HG03378 (cell line): ENCODE results near the gene PROSER2.

ENCODE experiments used
- ATAC-seq: cut with Tn5 transposase; IDR thresholded peaks from one replicate; pipeline ENCODE4 v1.9.1; 2021; ENCODE audit warnings: mild to moderate bottlenecking, moderate library complexity; ENCODE audit not compliant: unreplicated experiment

Gene PROSER2

GRCh38 chr10:11799736-11800080 lies 23.4 kb upstream of the PROSER2 start:
- ATAC-seq, result no peak

DNA sequence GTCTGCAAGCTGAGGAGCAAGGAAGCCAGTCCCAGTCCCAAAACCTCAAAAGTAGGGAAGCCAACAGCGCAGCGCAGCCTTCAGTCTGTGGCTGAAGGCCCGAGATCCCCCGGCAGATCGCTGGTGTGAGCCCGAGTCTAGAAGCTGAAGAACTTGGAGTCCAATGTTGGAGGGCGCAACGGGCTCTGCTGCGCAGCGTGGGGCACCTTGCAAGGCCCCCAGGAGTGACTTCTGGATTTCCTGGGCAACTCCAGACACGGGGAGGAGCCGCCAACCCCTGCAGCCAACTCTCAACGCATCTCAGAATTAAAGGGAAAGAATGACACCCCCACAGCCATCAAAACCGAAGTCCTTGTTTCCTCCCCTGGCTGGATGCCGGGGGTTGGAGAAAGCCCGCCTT lies 18.8 kb upstream of the PROSER2 start:
- no peak for ATAC-seq

GRCh38 chr10:11805792-11806191 lies 17.4 kb upstream of the PROSER2 start:
- ATAC-seq, result no peak

DNA sequence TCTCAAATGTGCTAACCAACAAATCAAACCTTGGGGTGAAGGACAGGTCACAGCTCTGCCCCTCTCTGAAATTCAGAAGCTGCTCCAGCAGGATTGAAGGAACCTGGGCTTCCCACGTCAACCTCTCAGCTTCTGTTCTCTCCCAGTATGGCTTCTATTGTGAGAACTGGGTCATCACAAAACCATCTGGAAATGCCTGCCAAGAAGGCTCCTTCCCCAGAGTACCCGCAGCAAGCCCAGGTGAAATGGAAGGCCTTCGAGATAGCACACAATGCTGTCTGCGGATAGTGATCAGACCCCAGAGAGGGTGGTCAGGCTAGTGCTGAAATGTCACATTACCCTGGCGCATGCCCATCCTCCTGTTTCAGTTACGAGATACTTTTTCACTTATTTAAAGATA lies 16.4 kb upstream of the PROSER2 start:
- ATAC-seq, result no peak

GRCh38 chr10:11808808-11809207 lies 14.3 kb upstream of the PROSER2 start:
- no peak for ATAC-seq

DNA sequence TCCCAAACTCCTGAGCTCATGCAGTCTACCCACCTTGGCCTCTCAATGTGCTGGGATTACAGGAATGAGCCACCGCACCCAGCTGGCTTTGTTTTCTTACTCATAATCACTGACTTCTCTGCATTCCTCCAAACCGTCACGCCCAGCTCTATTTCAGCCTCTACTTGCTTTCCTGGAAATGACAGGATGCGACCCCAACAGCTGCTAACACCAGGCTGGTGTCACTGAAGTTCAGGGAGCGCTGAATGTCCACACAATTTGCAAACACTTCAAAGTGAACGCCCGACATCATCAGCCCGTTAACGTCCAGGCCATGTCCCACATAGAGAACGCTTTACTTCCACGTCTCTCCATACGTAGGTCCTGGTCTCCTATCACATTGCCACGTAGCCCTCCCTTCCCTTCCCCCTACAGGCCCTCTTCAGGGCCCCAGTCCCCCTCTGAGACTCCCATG lies 12.8 kb upstream of the PROSER2 start:
- ATAC-seq, result no peak

GRCh38 chr10:11810973-11811372 lies 12.2 kb upstream of the PROSER2 start:
- ATAC-seq, result no peak

DNA sequence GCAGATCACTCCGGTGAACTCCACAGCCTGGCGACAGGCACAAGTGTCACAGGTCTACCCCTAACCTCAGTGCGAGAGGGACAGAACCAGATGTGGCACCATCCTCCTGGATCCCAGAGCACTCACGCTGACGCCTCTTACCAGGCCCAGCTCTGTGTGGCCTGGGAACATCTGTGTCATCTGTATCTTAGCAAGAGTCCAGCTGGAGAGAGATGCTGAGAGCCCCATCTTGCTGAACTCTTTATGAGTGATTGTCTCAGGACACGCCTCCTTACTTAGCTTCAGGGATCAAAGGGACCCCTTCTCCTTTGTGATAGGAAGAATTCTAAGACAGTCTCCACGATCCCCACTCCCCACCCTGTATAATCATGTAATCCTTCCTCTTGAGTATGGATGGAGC lies 10.0 kb upstream of the PROSER2 start:
- no peak for ATAC-seq

GRCh38 chr10:11813855-11814567 lies 9.1 kb upstream of the PROSER2 start:
- no peak for ATAC-seq

- no peak for ATAC-seq
These were observed 4.1 kb upstream of the PROSER2 start for GRCh38 chr10:11819027-11819426.

DNA sequence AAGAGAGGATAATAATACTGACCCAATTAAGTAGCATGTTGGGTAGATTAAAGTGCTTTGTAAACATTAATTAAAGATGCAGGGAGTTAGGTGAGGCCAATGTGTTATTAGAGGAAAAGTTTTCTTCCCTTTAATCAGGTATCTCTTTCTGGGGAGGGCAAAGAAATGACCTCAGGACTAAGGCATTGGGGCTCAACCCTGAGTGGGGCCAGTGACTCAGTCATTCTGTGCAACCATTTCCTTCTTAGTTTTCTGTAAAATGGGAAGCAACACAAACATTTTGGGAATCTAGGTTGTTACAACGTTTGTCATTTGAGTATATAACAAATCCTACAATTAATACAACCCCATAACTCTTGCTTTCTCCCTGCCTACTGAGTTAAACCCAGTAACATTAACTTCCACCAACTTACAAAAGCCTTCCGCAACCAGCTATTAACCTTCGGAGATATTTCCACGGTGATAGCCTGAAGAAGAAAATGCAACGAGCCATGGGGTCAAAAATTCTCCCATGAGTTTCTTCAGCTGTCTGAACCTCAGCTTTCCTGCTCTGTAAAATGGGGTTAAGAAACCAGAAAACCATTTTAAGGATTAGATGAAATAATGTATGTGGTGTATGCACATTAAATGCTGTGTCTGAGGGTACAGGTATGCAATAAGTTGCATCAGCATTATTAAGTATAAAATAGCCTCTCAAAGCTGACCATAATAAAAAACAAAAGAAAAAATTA lies 965 bp upstream of the PROSER2 start:
- no peak for ATAC-seq

DNA sequence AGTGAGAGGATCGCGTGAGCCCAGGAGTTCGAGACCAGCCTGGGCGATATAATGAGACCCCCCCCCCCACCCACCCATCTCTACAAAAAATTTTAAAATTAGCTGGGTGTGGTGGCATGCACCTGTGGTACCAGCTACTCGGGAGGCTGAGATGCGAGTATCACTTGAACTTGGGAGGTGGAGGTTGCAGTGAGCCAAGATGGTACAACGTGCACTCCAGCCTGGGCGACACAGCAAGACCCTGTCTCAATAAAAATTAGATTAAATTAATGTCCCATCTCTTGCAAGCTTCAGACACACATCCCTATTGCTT lies 391 bp upstream of the PROSER2 start:
- ATAC-seq, result no peak

- ATAC-seq, result no peak
These were observed 812 bp downstream of the PROSER2 start for GRCh38 chr10:11823989-11824346.

- ATAC-seq, result no peak
These were observed 1.2 kb downstream of the PROSER2 start for GRCh38 chr10:11824376-11824775.

- ATAC-seq, result no peak
These were observed 1.7 kb downstream of the PROSER2 start for GRCh38 chr10:11824825-11825224.

GRCh38 chr10:11825796-11826414 lies 2.7 kb downstream of the PROSER2 start:
- no peak for ATAC-seq

GRCh38 chr10:11827006-11827405 lies 3.9 kb downstream of the PROSER2 start:
- no peak for ATAC-seq

DNA sequence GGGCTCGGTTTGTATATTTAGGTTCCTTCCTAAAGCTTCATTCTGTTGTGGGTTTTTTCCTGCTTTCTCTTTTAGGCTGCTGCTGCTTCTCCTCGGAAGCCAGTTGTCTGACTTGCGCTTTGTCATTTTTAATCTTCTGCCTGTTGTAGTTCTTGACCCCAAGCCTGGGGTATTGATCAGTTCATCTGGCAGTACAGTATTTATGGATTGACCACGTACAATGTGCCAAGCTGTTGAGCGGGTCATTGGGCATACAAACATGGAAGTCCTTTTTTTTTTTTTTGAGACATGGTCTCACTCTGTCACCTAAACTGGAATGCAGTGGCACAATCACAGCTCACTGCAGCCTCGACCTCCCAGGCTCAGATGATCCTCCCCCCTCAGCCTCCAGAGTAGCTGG lies 4.3 kb downstream of the PROSER2 start:
- ATAC-seq, result no peak

DNA sequence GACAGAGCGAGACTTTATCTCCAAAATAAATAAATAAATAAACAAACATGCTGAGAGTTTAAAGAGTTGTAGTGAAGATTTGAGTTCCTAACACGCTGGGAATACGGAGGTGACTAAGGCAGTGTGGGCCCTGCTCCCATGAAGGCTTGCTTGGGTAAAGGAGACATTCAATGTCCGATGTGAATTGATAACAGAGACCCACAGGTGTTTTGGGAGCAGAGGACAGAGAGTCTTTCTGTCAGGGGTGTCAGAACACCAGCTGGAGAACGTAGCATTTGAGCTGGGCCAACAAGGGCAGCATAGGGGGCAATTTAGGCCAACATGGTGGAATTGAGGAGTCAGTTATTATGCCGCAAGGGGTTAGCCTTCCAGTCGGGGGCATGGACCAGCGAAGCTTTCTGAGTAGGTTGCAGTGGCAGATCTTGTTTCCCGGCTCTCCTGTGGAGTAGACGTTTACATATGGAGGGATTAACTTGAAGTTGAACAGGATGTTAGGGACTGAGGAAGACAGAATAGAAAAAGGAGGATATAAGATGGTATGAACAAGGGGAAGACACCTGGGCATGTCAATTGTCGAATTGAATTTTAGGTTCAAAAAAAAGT lies 5.6 kb downstream of the PROSER2 start:
- ATAC-seq, result no peak

DNA sequence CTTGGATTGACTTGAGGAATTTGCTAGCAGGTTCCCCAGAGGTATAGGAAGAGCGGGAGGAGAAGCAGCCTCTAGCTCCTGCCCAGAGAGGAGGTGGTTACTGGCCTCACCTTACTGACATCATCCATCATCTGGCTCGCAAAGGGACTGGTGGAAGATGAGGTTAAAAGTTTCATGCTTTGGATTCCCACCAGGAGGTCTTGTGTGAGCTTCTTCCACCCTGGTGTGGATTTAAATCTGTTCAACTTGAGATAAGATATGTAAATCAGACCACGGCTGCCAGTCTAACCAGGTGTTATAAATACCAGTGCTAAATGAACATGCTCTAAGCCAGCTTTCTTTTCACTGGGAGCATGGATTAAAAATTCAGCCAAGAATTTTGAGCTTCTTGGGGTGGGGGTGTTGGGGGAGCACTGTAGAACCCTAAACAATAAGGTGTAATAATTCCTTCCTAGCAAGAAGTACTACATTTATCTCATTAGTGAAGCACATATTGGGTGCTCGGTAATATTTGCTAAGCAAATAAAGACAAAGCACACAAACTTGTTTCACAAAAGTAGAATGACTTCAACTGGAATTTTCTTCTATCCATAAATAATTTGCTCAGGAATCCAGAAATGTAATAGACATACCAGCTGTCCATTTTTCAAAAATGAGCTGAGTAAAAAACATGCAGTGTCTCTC lies 7.8 kb downstream of the PROSER2 start:
- ATAC-seq, result no peak

DNA sequence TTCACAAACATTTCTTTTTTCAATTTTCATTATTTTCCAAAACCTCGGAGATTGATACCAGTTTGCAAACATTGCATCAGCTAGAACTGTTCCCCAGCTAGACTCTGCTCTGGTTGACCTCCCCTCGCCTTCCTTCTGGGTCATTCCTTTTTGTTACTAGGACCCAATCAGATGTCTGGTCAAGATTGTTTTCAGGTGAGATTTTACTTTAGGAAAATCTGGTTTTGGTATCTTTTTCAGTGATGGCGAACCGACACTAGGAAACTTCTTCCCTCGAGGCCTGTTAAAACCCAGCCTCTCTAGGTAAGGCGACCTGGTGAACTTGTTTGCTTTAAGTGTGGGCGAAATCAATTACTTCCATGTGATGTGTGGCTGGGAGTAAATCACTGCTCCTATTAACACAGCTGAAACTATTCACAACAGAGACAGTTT lies 8.4 kb downstream of the PROSER2 start:
- no peak for ATAC-seq
